HepG2 (cell line): ENCODE measurements around the gene ZFX. TPM values are rescaled to one million over a fixed set of nuclear protein-coding genes. Genes with fewer than 3 reads are reported as not detected.

ENCODE experiments used
- ATAC-seq: fragments of 200-7000 bp; cut with Tn5 transposase; 3 replicates; pipeline ENCODE4 v1.9.1; 2020; ENCODE audit warnings: mild to moderate bottlenecking, moderate library complexity
- BruUV-seq: library from RNA; stranded (reverse); fragments of 400-500 nt; replicated peaks from 2 replicates; lab custom pipeline; 2021; lab: Mats Ljungman, UMichigan
- CTCF ChIA-PET: fragments of 300-600 bp; formaldehyde crosslinking; extraction: SDS; loops from one replicate; lab custom pipeline; 2021; ENCODE audit warnings: low total read pairs, inconsistent platforms, low intra/inter-chr PET ratio; lab: Yijun Ruan, JAX
- POLR2A ChIA-PET: fragments of 350-600 bp; sonication (Branson Sonifier 250); formaldehyde crosslinking; loops from one replicate; lab custom pipeline; 2020; ENCODE audit warnings: antibody characterized with exemption, inconsistent platforms; lab: Yijun Ruan, JAX
- DNase-seq: peaks from one replicate; pipeline ENCODE4 v3.0.0-alpha.2; 2015; ENCODE audit warnings: low spot score
- FAIRE-seq: peaks from 3 replicates; lab custom pipeline; 2011; peaks lifted over from hg19 to GRCh38; lab: Jason Lieb, UNC
- H2AFZ ChIP-seq: one replicate; pipeline ENCODE4 v1.6.1; 2011; ENCODE audit warnings: low read length, inconsistent platforms
- H3K27ac ChIP-seq: fragments of 300-600 bp; 3 replicates; pipeline ENCODE4 v1.8.0; 2011; ENCODE audit warnings: mixed run types, mild to moderate bottlenecking, mixed read lengths, low read length, inconsistent platforms; ENCODE audit not compliant: insufficient read depth; ENCODE audit errors: extremely low read length
- H3K27me3 ChIP-seq, 2 experiments: fragments of 200-600 bp in 1 of 2; 2 replicates in 1 of 2; 3 replicates in 1 of 2; pipeline versions ENCODE4 v1.6.0 to v1.8.0; 2011; ENCODE audit warnings: low read length in 2 of 2, mild to moderate bottlenecking in 2 of 2, moderate library complexity in 2 of 2, inconsistent platforms in 1 of 2; ENCODE audit not compliant: insufficient read depth in 2 of 2, control insufficient read depth in 1 of 2
- H3K36me3 ChIP-seq, 2 experiments: fragments of 200-600 bp in 1 of 2; replicated peaks in 1 of 2; 2 replicates in 1 of 2; 3 replicates in 1 of 2; pipeline versions ENCODE4 v1.5.1 to v1.8.0; 2011; ENCODE audit warnings: low read length in 2 of 2, inconsistent platforms in 1 of 2; ENCODE audit not compliant: insufficient read depth in 2 of 2, control insufficient read depth in 1 of 2
- H3K4me1 ChIP-seq: 2 replicates; pipeline ENCODE4 v1.5.1; 2012; ENCODE audit warnings: low read length, inconsistent platforms; ENCODE audit not compliant: insufficient read depth
- H3K4me2 ChIP-seq: 2 replicates; pipeline ENCODE4 v1.6.0; 2011; ENCODE audit warnings: low read depth, low read length, inconsistent platforms
- H3K4me3 ChIP-seq, 3 experiments: fragments of 200-600 bp in 1 of 3; sonication (generic), shearing (Covaris generic) in 1 of 3; replicated peaks in 1 of 3; 2 replicates each; pipeline ENCODE4 v1.5.1; 2011 to 2016; ENCODE audit warnings: low read length in 3 of 3, inconsistent platforms in 2 of 3, low read depth in 2 of 3, mild to moderate bottlenecking in 2 of 3, control low read depth in 1 of 3, mixed read lengths in 1 of 3; ENCODE audit not compliant: insufficient read depth in 1 of 3
- H3K79me2 ChIP-seq: one replicate; pipeline ENCODE4 v1.6.1; 2011; ENCODE audit warnings: low read length, inconsistent platforms; ENCODE audit not compliant: insufficient read depth
- H3K9ac ChIP-seq: 2 replicates; pipeline ENCODE4 v1.6.0; 2011; ENCODE audit warnings: mild to moderate bottlenecking, low read depth, low read length, inconsistent platforms; ENCODE audit not compliant: insufficient read depth
- H3K9me3 ChIP-seq: 2 replicates; pipeline ENCODE4 v1.5.1; 2012; ENCODE audit warnings: mild to moderate bottlenecking, low read length
- H4K20me1 ChIP-seq: 2 replicates; pipeline ENCODE4 v1.6.0; 2011; ENCODE audit warnings: inconsistent platforms, mild to moderate bottlenecking, low read length, moderate library complexity; ENCODE audit not compliant: insufficient read depth
- CENPX ChIP-seq: sonication (generic); formaldehyde crosslinking; IDR thresholded peaks from 2 replicates; pipeline ENCODE4 v1.9.0; 2021; ENCODE audit warnings: mild to moderate bottlenecking, missing genetic modification reagents, moderate library complexity
- MYPOP ChIP-seq: sonication (generic); formaldehyde crosslinking; IDR thresholded peaks from 2 replicates; pipeline ENCODE4 v1.8.1; 2023; ENCODE audit warnings: mild to moderate bottlenecking, moderate library complexity, missing genetic modification reagents
- whole genome bisulfite sequencing: methylation state at CpG from one replicate; pipeline ENCODE4 v1.1.6; 2017; ENCODE audit warnings: low lambda C conversion rate; 5-methylcytosine and 5-hydroxymethylcytosine counted together
- in situ Hi-C: cut with HindIII; loops from 2 replicates; pipeline ENCODE4 v1.10.0; 2017; ENCODE audit warnings: low pct_unique_long_range_greater_than_20kb; ENCODE audit not compliant: extremely low pct_ligation_motif_present
- intact Hi-C: fragments of 100-400 bp; cut with micrococcal nuclease; formaldehyde crosslinking; loops from one replicate; pipeline ENCODE4 v1.10.0; 2022; ENCODE audit not compliant: unreplicated experiment
- polyA plus RNA-seq, 8 experiments: library from polyadenylated mRNA; depleted of rRNA in 3 of 8; stranded (reverse) in 7 of 8; unstranded in 1 of 8; fragments of >200 nt; fragmentation: Illumina TruSeq in 4 of 8; extraction: Trizol in 4 of 8; gene quantifications; 2 replicates each; pipeline versions ENCODE4 v1.2.1 to v1.2.3, GENCODE V29; 2011 to 2016; ENCODE audit warnings: low read depth in 4 of 8, missing spikeins in 1 of 8, mixed read lengths in 1 of 8; ENCODE audit not compliant: insufficient read depth in 1 of 8
- total RNA-seq, 5 experiments: library from RNA; depleted of rRNA; stranded (reverse); fragments of >200 nt; fragmentation: Illumina TruSeq; extraction: Trizol; gene quantifications; 2 replicates each; pipeline ENCODE4 v1.2.3, GENCODE V29; 2016; ENCODE audit warnings: low read depth in 1 of 5
- TF ChIP-seq, protein P1 (sequence below): sonication (generic); formaldehyde crosslinking; IDR thresholded peaks from 2 replicates; pipeline ENCODE4 v1.5.0; 2020; ENCODE audit warnings: mild to moderate bottlenecking, missing genetic modification reagents, moderate library complexity

ZFX gene
- total and polyA plus RNA-seq, 2 of the 13 experiments (the other 11 are each of a cell fraction or from before 2014, with no cell fraction given): 13.8 to 37.3 TPM

- Histone ChIP-seq H3K27ac (no peak overlapping the region), H3K4me2 (0 out of 2 replicates have a peak overlapping the region, but pooled peaks have one; percentile 32), H3K9me3 (no peaks in the 10 kb centered on the region), H3K4me1 (0 out of 2 replicates have a peak, but pooled peaks cover 9% of the 10 kb centered on the region), H3K4me3 (no peak overlapping the region), H3K9ac (peak overlapping the region; percentile 15; the same call in 1 of the 2 replicates), H3K36me3 (no peaks in the 10 kb centered on the region), H2AFZ (no peak overlapping the region), H3K27me3 (no peaks in the 10 kb centered on the region), H4K20me1 (no peaks in the 10 kb centered on the region), H3K79me2 (no peaks in the 10 kb centered on the region)
- POLR2A ChIA-PET: interaction anchor here (0.6 kb wide), 1 partner anchor 180 kb away, joined by 3 read pairs; the partner anchor contains the start of gene EIF2S3
- intact Hi-C loops: no loop called here
- WGBS: no CpG with 5 or more reads among the region's 2 CpGs
- in situ Hi-C loops: no loop called here
- no TSS peak for BruUV-seq
- no peak for TF ChIP-seq MYPOP (CRISPR knock-in tag)
- DNase-seq: no peak
- peak; percentile 36; the same call in 1 of the 3 replicates for ATAC-seq
- CTCF ChIA-PET: no interaction called here
- FAIRE-seq: no peak
Measured at GRCh38 chrX:24235084-24235710, 85.7 kb downstream of the ZFX start.

DNA sequence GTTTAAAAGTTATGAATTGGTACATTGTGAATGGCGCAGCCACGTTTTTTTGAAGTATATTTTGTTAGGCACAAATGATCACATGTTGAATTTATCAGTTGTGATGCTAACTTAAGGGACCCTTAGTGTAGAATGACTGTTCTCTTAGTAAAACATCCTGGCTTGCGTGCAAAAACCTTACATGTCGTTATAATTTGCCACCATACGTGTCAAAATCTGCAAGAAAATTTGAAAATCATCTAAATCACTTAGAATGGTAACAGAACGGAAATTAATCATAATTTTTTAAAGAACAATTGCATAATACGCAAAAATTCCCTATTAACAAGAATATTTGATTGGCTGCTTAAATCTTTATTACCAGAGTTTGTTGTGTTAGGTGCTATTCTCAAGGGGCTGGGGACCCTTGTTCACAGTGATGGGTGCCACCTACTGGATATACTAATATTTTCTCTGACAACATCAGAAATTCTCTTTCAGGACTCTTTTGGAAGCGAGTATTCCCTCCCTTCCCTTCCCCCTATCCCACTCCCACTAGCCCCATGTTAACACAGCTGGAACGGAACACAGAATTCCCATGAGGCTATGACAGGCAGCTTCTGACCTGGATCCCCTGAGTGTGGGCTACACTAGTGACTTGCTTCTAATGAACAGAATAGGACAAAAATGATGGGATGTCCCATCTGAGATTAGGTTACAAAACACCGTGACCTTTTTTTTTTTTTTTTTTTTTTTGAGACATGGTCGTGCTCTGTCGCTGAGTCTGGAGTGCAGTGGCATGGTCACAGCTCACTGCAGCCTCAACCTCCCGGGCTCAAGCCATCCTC is 92.5 kb downstream of the ZFX start:
- ATAC-seq: peak; percentile 78
- no peak overlapping the region for H3K9ac ChIP-seq
- no peaks in the 10 kb centered on the region for H3K36me3 ChIP-seq
- no peaks in the 10 kb centered on the region for H3K9me3 ChIP-seq
- no peaks in the 10 kb centered on the region for H4K20me1 ChIP-seq
- no peak overlapping the region for H2AFZ ChIP-seq
- ChIA-PET CTCF (interaction anchor here (1.6 kb wide), 1 partner anchor 160 kb away, joined by 10 read pairs; no protein-coding TSS in a partner anchor), POLR2A (interaction anchor here (0.9 to 1.5 kb wide), 4 partner anchors 11 to 188 kb away, joined by 3 to 6 read pairs (median 4); no protein-coding TSS in a partner anchor)
- 41% methylated on average over 13 of the region's 13 CpGs for WGBS
- in situ Hi-C loops: loop anchor here (5.0 kb wide), 1 partner anchor 160 kb away; no protein-coding TSS in a partner anchor
- intact Hi-C loops: loop anchor here (2.0 to 10.0 kb wide), 3 partner anchors 47 to 327 kb away; no protein-coding TSS in a partner anchor
- H3K27me3 ChIP-seq: no peaks in the 10 kb centered on the region
- peaks cover 38% of the 10 kb centered on the region for H3K4me1 ChIP-seq
- H3K4me3 ChIP-seq: peak overlapping the region in 1 of 3 experiments; percentile 41; a peak in 1 of 6 replicates
- no TSS peak for BruUV-seq
- peak overlapping the region; percentile 82 for H3K4me2 ChIP-seq
- H3K27ac ChIP-seq: no peak overlapping the region
- FAIRE-seq: no peak
- H3K79me2 ChIP-seq: no peaks in the 10 kb centered on the region
- DNase-seq: peak; percentile 31
- TF ChIP-seq, protein P1, sequence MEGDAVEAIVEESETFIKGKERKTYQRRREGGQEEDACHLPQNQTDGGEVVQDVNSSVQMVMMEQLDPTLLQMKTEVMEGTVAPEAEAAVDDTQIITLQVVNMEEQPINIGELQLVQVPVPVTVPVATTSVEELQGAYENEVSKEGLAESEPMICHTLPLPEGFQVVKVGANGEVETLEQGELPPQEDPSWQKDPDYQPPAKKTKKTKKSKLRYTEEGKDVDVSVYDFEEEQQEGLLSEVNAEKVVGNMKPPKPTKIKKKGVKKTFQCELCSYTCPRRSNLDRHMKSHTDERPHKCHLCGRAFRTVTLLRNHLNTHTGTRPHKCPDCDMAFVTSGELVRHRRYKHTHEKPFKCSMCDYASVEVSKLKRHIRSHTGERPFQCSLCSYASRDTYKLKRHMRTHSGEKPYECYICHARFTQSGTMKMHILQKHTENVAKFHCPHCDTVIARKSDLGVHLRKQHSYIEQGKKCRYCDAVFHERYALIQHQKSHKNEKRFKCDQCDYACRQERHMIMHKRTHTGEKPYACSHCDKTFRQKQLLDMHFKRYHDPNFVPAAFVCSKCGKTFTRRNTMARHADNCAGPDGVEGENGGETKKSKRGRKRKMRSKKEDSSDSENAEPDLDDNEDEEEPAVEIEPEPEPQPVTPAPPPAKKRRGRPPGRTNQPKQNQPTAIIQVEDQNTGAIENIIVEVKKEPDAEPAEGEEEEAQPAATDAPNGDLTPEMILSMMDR (CRISPR knock-in tag): peak; percentile 56
- TF ChIP-seq CENPX: no peak
